Measurements from ENCODE around the gene OR2A25.

GRCh38 chr7:144022169-144022568 lies 47.4 kb upstream of the OR2A25 start:
- no peak for TF ChIP-seq CTCF (IDR thresholded peaks at IDR 0.05)
- TF ChIP-seq POLR2A (IDR thresholded peaks at IDR 0.05): no peak

All from lower leg skin (tissue), 3 donors.